HepG2 (cell line): ENCODE data around the gene TACC3. TPM values are rescaled to one million over a fixed set of nuclear protein-coding genes. Genes with fewer than 3 reads are reported as not detected.

Experiments
- AGO2 ChIP-seq: fragments of 200-400 bp; formaldehyde crosslinking; optimal IDR thresholded peaks from 2 replicates; pipeline ENCODE3; 2017; ENCODE audit warnings: mild to moderate bottlenecking, low read depth, low read length, moderate library complexity
- MED13 ChIP-seq: sonication (generic); formaldehyde crosslinking; IDR thresholded peaks from 2 replicates; pipeline ENCODE4 v1.5.0; 2020; ENCODE audit warnings: missing genetic modification reagents
- PPARG ChIP-seq: conservative IDR thresholded peaks from 2 replicates; pipeline ENCODE4 v1.6.1; 2016; ENCODE audit warnings: missing biosample characterization, missing genetic modification reagents
- ZBED4 ChIP-seq: sonication (generic); formaldehyde crosslinking; IDR thresholded peaks from 2 replicates; pipeline ENCODE4 v1.4.0; 2020; ENCODE audit warnings: missing genetic modification reagents, borderline replicate concordance
- ZNF513 ChIP-seq: sonication (generic); formaldehyde crosslinking; conservative IDR thresholded peaks from 2 replicates; pipeline ENCODE4 v1.5.0; 2020; ENCODE audit warnings: missing genetic modification reagents
- ZNF713 ChIP-seq: sonication (generic); formaldehyde crosslinking; IDR thresholded peaks from 2 replicates; pipeline ENCODE4 v1.4.0; 2020; ENCODE audit warnings: mild to moderate bottlenecking, missing genetic modification reagents
- ZNF773 ChIP-seq: sonication (generic); formaldehyde crosslinking; IDR thresholded peaks from 2 replicates; pipeline ENCODE4 v1.4.0; 2020; ENCODE audit warnings: missing genetic modification reagents, borderline replicate concordance
- polyA plus RNA-seq, 8 experiments: library from polyadenylated mRNA; depleted of rRNA in 3 of 8; stranded (reverse) in 7 of 8; unstranded in 1 of 8; fragments of >200 nt; fragmentation: Illumina TruSeq in 4 of 8; extraction: Trizol in 4 of 8; gene quantifications; 2 replicates each; pipeline versions ENCODE4 v1.2.1 to v1.2.3, GENCODE V29; 2011 to 2016; ENCODE audit warnings: low read depth in 4 of 8, missing spikeins in 1 of 8, mixed read lengths in 1 of 8; ENCODE audit not compliant: insufficient read depth in 1 of 8
- total RNA-seq, 5 experiments: library from RNA; depleted of rRNA; stranded (reverse); fragments of >200 nt; fragmentation: Illumina TruSeq; extraction: Trizol; gene quantifications; 2 replicates each; pipeline ENCODE4 v1.2.3, GENCODE V29; 2016; ENCODE audit warnings: low read depth in 1 of 5
- TF ChIP-seq, protein P1 (sequence below): sonication (generic); formaldehyde crosslinking; IDR thresholded peaks from 2 replicates; pipeline ENCODE4 v1.4.0; 2020; ENCODE audit warnings: mild to moderate bottlenecking, missing genetic modification reagents, borderline replicate concordance
- TF ChIP-seq, protein P2 (sequence below): sonication (generic); formaldehyde crosslinking; IDR thresholded peaks from 2 replicates; pipeline ENCODE4 v1.5.1; 2020; ENCODE audit warnings: mild to moderate bottlenecking, missing genetic modification reagents, borderline replicate concordance
- TF ChIP-seq, protein P3 (sequence below): sonication (generic); formaldehyde crosslinking; IDR thresholded peaks from 2 replicates; pipeline ENCODE4 v1.4.0; 2020; ENCODE audit warnings: missing genetic modification reagents; ENCODE audit errors: not compliant biosample characterization

TACC3 gene
- total and polyA plus RNA-seq, 2 of the 13 experiments (the other 11 are each of a cell fraction or from before 2014, with no cell fraction given), result 20.3 to 21.2 TPM

DNA sequence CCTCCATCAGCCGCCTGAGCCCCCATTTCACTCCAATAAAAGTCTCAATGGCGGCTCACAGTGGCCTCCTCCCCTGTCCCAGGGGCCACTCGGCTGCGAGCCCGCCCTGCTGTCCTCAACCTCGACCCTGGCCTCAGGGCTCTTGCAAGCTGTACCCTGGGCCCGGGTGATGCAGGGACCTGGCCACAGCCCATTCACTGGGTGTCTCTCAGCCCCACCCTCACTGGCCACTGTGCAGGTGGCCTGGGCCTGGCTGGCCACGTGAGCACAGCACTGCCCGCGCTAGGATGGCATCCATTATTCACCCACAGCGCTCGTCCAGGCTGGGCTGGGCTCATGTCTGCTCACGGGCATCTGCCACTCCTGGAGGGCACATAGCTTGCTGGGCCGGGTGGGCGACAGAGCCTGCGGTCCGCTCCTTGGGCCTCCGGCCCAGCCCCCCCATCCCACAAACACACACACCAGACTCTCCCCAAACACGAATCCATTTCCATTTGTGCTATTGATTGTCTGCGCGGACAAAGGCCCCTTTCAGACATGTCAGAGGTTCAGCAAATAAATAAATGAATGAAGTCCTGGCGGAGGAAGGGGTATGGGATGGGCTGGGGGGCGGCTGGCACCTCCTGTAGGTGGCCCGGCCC, 55.3 kb downstream of the TACC3 start (continued):
- TF ChIP-seq ZNF513, result 0 out of 2 replicates have a peak, but pooled peaks have one; percentile 57
- TF ChIP-seq, protein P1, sequence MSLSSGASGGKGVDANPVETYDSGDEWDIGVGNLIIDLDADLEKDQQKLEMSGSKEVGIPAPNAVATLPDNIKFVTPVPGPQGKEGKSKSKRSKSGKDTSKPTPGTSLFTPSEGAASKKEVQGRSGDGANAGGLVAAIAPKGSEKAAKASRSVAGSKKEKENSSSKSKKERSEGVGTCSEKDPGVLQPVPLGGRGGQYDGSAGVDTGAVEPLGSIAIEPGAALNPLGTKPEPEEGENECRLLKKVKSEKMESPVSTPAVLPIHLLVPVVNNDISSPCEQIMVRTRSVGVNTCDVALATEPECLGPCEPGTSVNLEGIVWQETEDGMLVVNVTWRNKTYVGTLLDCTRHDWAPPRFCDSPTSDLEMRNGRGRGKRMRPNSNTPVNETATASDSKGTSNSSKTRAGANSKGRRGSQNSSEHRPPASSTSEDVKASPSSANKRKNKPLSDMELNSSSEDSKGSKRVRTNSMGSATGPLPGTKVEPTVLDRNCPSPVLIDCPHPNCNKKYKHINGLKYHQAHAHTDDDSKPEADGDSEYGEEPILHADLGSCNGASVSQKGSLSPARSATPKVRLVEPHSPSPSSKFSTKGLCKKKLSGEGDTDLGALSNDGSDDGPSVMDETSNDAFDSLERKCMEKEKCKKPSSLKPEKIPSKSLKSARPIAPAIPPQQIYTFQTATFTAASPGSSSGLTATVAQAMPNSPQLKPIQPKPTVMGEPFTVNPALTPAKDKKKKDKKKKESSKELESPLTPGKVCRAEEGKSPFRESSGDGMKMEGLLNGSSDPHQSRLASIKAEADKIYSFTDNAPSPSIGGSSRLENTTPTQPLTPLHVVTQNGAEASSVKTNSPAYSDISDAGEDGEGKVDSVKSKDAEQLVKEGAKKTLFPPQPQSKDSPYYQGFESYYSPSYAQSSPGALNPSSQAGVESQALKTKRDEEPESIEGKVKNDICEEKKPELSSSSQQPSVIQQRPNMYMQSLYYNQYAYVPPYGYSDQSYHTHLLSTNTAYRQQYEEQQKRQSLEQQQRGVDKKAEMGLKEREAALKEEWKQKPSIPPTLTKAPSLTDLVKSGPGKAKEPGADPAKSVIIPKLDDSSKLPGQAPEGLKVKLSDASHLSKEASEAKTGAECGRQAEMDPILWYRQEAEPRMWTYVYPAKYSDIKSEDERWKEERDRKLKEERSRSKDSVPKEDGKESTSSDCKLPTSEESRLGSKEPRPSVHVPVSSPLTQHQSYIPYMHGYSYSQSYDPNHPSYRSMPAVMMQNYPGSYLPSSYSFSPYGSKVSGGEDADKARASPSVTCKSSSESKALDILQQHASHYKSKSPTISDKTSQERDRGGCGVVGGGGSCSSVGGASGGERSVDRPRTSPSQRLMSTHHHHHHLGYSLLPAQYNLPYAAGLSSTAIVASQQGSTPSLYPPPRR (CRISPR knock-in tag), result no peak; the same call in 1 of the 2 replicates
- TF ChIP-seq, protein P2, sequence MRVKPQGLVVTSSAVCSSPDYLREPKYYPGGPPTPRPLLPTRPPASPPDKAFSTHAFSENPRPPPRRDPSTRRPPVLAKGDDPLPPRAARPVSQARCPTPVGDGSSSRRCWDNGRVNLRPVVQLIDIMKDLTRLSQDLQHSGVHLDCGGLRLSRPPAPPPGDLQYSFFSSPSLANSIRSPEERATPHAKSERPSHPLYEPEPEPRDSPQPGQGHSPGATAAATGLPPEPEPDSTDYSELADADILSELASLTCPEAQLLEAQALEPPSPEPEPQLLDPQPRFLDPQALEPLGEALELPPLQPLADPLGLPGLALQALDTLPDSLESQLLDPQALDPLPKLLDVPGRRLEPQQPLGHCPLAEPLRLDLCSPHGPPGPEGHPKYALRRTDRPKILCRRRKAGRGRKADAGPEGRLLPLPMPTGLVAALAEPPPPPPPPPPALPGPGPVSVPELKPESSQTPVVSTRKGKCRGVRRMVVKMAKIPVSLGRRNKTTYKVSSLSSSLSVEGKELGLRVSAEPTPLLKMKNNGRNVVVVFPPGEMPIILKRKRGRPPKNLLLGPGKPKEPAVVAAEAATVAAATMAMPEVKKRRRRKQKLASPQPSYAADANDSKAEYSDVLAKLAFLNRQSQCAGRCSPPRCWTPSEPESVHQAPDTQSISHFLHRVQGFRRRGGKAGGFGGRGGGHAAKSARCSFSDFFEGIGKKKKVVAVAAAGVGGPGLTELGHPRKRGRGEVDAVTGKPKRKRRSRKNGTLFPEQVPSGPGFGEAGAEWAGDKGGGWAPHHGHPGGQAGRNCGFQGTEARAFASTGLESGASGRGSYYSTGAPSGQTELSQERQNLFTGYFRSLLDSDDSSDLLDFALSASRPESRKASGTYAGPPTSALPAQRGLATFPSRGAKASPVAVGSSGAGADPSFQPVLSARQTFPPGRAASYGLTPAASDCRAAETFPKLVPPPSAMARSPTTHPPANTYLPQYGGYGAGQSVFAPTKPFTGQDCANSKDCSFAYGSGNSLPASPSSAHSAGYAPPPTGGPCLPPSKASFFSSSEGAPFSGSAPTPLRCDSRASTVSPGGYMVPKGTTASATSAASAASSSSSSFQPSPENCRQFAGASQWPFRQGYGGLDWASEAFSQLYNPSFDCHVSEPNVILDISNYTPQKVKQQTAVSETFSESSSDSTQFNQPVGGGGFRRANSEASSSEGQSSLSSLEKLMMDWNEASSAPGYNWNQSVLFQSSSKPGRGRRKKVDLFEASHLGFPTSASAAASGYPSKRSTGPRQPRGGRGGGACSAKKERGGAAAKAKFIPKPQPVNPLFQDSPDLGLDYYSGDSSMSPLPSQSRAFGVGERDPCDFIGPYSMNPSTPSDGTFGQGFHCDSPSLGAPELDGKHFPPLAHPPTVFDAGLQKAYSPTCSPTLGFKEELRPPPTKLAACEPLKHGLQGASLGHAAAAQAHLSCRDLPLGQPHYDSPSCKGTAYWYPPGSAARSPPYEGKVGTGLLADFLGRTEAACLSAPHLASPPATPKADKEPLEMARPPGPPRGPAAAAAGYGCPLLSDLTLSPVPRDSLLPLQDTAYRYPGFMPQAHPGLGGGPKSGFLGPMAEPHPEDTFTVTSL (CRISPR knock-in tag), result no peak
- 0 out of 2 replicates have a peak, but pooled peaks have one; percentile 33 for TF ChIP-seq ZNF773
- 0 out of 2 replicates have a peak, but pooled peaks have one; percentile 8 for TF ChIP-seq ZNF713 (CRISPR knock-in tag)
- TF ChIP-seq MED13 (CRISPR knock-in tag), result no peak
- TF ChIP-seq ZBED4 (CRISPR knock-in tag), result peak; percentile 82; the same call in 1 of the 2 replicates
- TF ChIP-seq AGO2, result peak; percentile 68
- TF ChIP-seq PPARG (CRISPR knock-in tag), result no peak
- TF ChIP-seq, protein P3, sequence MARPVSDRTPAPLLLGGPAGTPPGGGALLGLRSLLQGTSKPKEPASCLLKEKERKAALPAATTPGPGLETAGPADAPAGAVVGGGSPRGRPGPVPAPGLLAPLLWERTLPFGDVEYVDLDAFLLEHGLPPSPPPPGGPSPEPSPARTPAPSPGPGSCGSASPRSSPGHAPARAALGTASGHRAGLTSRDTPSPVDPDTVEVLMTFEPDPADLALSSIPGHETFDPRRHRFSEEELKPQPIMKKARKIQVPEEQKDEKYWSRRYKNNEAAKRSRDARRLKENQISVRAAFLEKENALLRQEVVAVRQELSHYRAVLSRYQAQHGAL (CRISPR knock-in tag), result no peak
